HL-60 (cell line): ENCODE data around the gene MACO1.
"Not testable (repeated sequence)": the region's sequence is repeated elsewhere in the genome, so short reads cannot be mapped to it uniquely, and the experiment has no call there.

ENCODE experiments used
- DNase-seq, 2 experiments: peaks; one replicate each; pipeline ENCODE4 v3.0.0-alpha.2; 2010 to 2020; ENCODE audit warnings: low read depth in 1 of 2, low spot score in 1 of 2
- H3K27ac ChIP-seq: fragments of 250-450 bp; sonication (Bioruptor Pico); replicated peaks from 2 replicates; pipeline ENCODE4 v1.5.1; 2020; ENCODE audit warnings: mild to moderate bottlenecking, moderate library complexity
- H3K27me3 ChIP-seq: fragments of 250-450 bp; sonication (Bioruptor Pico); 2 replicates; pipeline ENCODE4 v1.5.1; 2021; ENCODE audit warnings: mild to moderate bottlenecking, moderate library complexity; ENCODE audit not compliant: insufficient read depth, poor library complexity, severe bottlenecking
- H3K4me3 ChIP-seq: replicated peaks from 2 replicates; pipeline ENCODE4 v1.5.1; 2011; ENCODE audit warnings: mild to moderate bottlenecking, control low read depth, low read length; ENCODE audit not compliant: insufficient read depth
- GABPA ChIP-seq: IDR thresholded peaks from 2 replicates; pipeline ENCODE4 v1.6.1; 2012; ENCODE audit warnings: low read depth
- POLR2AphosphoS5 ChIP-seq: IDR thresholded peaks from 2 replicates; pipeline ENCODE4 v1.6.1; 2012; ENCODE audit warnings: low read depth
- SPI1 ChIP-seq: IDR thresholded peaks from 2 replicates; pipeline ENCODE4 v1.6.1; 2012; ENCODE audit warnings: low read depth, mild to moderate bottlenecking, borderline replicate concordance
- long read RNA-seq: library from polyadenylated mRNA; unstranded; transcript quantifications from one replicate; pipeline ENCODE4 v2.0.0, GENCODE V29; 2020
- TF ChIP-seq, protein P1 (sequence below): IDR thresholded peaks from 2 replicates; pipeline ENCODE4 v1.6.1; 2012; ENCODE audit warnings: low read depth; ENCODE audit not compliant: insufficient replicate concordance
- TF ChIP-seq, protein P2 (sequence below): IDR thresholded peaks from one replicate; pipeline ENCODE4 v1.5.1; 2011; ENCODE audit warnings: low read length, control low read depth, inconsistent platforms; ENCODE audit not compliant: insufficient read depth

MACO1 gene, protein sequence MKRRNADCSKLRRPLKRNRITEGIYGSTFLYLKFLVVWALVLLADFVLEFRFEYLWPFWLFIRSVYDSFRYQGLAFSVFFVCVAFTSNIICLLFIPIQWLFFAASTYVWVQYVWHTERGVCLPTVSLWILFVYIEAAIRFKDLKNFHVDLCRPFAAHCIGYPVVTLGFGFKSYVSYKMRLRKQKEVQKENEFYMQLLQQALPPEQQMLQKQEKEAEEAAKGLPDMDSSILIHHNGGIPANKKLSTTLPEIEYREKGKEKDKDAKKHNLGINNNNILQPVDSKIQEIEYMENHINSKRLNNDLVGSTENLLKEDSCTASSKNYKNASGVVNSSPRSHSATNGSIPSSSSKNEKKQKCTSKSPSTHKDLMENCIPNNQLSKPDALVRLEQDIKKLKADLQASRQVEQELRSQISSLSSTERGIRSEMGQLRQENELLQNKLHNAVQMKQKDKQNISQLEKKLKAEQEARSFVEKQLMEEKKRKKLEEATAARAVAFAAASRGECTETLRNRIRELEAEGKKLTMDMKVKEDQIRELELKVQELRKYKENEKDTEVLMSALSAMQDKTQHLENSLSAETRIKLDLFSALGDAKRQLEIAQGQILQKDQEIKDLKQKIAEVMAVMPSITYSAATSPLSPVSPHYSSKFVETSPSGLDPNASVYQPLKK
- long read RNA-seq, partial matches to known transcripts: 5 of 9 reads
- long read RNA-seq, other reads (novel, unspliced or antisense): 2 of 9 reads

DNA sequence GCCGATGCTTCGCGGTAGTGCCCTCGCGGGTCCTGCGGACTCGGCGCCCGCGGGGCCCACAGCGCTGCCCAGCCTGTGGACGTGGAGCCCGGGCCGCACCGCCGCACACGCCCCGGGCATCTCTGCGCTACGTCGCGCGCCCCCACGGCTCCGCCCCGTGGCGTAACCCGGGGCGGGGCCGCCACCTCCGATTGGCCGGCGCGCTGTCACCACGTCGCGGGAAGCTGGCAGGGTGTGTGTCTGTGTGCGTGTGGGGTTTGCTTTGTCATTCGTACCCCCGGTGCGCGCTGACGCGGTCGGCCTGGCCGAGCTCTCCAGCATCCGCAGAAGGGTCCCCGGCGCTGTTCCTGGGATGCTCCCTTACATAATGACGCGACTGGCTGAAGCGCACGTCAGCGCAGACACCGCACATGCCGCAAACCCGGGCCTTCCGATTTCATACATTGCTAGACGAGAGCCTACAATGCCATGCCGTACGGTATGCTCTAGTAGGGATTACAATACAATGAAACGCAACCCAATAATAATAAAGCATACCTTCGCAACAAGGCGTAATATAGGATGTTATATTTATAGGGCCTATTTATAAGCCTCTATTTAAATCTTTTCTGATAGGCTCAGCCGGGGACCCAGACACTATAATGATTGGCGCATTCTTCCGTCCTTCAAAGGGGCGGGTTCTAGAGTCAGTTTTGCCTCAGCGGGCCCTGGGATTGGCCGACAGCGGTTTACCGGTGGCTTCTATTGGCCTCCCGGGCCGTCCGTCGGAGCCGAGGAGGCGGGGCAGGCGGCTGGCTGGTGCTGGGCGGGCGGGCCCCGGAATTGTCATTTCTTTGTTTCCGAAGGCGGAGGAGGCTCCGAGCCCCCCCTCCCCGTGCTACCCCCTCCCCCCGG, at the start of gene MACO1:
MACO1 (plus strand) TSS at position 825 of the 894 bp plus-strand sequence. CDS start 202 bp downstream, outside the sequence.
- H3K27me3 ChIP-seq: no peaks in the 10 kb centered on the region
- DNase-seq: peak; percentile 87 to 96
- no peak for TF ChIP-seq SPI1
- TF ChIP-seq, protein P1, sequence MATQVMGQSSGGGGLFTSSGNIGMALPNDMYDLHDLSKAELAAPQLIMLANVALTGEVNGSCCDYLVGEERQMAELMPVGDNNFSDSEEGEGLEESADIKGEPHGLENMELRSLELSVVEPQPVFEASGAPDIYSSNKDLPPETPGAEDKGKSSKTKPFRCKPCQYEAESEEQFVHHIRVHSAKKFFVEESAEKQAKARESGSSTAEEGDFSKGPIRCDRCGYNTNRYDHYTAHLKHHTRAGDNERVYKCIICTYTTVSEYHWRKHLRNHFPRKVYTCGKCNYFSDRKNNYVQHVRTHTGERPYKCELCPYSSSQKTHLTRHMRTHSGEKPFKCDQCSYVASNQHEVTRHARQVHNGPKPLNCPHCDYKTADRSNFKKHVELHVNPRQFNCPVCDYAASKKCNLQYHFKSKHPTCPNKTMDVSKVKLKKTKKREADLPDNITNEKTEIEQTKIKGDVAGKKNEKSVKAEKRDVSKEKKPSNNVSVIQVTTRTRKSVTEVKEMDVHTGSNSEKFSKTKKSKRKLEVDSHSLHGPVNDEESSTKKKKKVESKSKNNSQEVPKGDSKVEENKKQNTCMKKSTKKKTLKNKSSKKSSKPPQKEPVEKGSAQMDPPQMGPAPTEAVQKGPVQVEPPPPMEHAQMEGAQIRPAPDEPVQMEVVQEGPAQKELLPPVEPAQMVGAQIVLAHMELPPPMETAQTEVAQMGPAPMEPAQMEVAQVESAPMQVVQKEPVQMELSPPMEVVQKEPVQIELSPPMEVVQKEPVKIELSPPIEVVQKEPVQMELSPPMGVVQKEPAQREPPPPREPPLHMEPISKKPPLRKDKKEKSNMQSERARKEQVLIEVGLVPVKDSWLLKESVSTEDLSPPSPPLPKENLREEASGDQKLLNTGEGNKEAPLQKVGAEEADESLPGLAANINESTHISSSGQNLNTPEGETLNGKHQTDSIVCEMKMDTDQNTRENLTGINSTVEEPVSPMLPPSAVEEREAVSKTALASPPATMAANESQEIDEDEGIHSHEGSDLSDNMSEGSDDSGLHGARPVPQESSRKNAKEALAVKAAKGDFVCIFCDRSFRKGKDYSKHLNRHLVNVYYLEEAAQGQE: peak; percentile 74
- TF ChIP-seq, protein P2, sequence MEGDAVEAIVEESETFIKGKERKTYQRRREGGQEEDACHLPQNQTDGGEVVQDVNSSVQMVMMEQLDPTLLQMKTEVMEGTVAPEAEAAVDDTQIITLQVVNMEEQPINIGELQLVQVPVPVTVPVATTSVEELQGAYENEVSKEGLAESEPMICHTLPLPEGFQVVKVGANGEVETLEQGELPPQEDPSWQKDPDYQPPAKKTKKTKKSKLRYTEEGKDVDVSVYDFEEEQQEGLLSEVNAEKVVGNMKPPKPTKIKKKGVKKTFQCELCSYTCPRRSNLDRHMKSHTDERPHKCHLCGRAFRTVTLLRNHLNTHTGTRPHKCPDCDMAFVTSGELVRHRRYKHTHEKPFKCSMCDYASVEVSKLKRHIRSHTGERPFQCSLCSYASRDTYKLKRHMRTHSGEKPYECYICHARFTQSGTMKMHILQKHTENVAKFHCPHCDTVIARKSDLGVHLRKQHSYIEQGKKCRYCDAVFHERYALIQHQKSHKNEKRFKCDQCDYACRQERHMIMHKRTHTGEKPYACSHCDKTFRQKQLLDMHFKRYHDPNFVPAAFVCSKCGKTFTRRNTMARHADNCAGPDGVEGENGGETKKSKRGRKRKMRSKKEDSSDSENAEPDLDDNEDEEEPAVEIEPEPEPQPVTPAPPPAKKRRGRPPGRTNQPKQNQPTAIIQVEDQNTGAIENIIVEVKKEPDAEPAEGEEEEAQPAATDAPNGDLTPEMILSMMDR: no peak
- peak; percentile 88 for TF ChIP-seq POLR2AphosphoS5
- TF ChIP-seq GABPA: no peak
- peak within 1 kb of the TSS; percentile 87 for H3K27ac ChIP-seq
- H3K4me3 ChIP-seq: peak within 1 kb of the TSS; percentile 96

DNA sequence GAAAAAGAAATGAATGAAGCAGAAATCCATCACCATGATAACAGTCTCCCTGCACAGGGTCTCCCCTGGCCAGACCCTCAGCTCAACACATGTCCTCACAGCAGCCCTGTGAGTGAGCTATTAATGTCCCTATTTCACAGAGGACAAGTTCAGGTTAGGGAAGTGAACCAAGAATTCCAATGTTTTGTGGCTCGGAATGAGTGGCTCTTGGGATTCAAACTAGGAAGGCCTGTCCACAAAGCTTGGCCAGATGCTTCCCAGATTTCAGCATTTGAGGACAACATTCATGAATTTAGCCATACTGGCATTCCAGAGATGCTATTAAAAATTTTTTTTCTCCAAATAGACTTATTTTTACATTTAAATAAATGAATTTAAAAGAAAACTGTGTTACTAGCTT, 48.2 kb upstream of the MACO1 start:
- not testable (repeated sequence) for DNase-seq, H3K27me3 ChIP-seq, H3K27ac ChIP-seq, H3K4me3 ChIP-seq

DNA sequence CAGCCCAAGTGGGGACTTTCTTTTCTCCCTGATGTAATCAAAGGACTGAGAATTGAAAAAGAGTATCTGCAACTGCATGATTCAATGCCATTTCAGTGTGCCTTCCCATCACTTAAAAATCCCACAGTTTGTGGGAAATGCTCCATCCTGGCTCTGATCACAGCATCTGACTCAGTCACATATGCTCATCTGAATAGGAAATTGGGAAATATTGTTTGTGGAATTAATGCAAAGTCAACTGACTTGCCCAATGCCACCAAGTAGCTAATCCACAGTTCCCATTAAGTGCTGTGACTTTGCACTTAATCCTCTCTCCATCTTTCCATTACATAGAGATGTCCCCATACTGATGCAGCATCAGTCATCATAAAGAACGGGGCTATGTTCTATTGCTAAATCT, 47.6 kb upstream of the MACO1 start:
- not testable (repeated sequence) for H3K27me3 ChIP-seq, H3K27ac ChIP-seq, H3K4me3 ChIP-seq, DNase-seq

DNA sequence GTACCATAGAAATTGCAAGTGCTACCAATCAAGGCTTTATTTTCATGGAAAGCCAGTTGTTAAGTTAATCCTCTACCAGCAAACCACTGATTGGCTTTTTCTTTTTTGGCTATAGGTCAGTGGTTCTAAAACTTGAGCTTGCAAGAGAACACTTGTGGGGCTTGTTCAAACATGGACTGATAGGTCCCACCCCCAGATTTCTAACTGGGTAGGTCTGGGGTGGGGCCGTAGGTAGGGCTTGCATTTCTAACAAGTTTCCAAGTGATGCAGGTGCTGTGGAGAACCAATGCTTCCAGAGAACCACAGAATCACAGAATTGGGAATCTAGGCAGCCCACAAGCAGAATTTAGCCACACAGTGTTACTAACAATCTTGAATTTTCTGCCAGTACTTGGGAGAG, 46.8 kb upstream of the MACO1 start:
- not testable (repeated sequence) for H3K27ac ChIP-seq, DNase-seq, H3K27me3 ChIP-seq

DNA sequence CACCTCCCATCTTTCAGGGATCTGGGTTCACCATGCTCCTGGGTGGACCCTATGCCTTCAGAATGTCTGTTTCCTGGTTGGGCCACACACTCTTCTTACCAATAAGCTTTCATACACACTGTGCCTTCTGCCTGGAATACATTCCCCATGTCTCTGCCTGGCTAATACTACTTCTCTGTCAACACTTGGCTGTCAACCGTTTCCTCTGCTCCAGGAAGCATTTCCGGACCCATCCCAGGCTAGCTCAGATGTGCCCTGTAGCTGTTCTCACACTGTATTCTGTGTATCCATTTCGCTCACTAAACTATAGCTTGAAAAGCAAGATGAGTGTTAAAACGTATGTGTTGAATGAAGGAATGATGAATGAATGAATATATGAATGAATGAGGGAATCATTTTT, 43.6 kb upstream of the MACO1 start:
- not testable (repeated sequence) for H3K27me3 ChIP-seq, H3K4me3 ChIP-seq, H3K27ac ChIP-seq, DNase-seq

More for the DNA sequence above, 46.8 kb upstream of the MACO1 start:
- not testable (repeated sequence) for H3K4me3 ChIP-seq

DNA sequence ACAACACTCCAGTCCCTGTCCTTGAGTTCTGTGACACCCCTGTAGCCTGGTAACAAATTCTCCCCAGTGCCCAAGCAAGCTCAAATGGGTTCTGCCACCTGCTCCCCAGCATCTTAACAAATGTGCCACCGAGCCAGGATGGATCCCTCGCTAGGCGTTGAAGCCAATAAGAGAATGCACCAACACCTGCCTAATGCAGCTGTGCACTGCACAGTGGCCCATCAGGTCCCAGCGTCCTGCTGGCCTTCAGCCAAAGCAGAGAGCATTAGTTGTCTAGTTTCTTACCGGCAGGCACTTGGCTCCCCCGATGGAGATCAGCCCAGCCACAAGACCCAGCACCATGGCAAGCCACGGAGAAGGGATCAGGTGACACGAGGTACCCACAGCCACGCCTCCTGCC, 42.0 kb upstream of the MACO1 start:
- H3K4me3 ChIP-seq, H3K27me3 ChIP-seq, H3K27ac ChIP-seq, DNase-seq: not testable (repeated sequence)

DNA sequence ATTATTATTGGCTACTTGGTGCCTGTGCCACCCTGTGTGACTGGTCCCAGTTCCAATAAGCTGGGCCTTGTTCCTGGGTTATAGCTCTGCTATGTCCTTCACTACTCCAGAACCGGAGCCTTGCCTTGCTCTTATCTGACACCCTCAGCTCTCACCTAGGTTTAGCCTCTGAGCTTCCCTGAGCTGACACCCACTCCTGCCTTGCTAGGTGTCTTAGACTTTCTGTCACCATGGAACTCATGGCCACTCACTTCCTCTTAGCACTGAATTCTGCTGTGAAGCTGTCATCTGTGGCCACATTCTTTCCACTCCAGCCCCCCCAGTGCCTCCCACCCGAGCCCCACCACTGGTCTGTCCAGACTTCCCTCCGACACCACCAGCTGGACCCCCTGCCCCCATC, 41.0 kb upstream of the MACO1 start:
- not testable (repeated sequence) for H3K27me3 ChIP-seq, H3K4me3 ChIP-seq, DNase-seq

More for the DNA sequence above, 41.0 kb upstream of the MACO1 start:
- H3K27ac ChIP-seq: not testable (repeated sequence)
